Mucosa of rectum (tissue), 2 donors: Measurements from ENCODE around the gene GLYR1.
A peak's percentile ranks its signal among the peaks of the same experiment; 100 is the strongest.

Experiments used
- H3K27ac ChIP-seq, 2 donors: one replicate each; pipeline ENCODE4 v1.7.0; 2013; ENCODE audit warnings: inconsistent platforms in 2 of 2, low read depth in 2 of 2, low read length in 2 of 2
- H3K27me3 ChIP-seq, 2 donors: one replicate each; pipeline ENCODE4 v1.7.0; 2013; ENCODE audit warnings: low read length in 2 of 2; ENCODE audit not compliant: control insufficient read depth in 2 of 2, insufficient read depth in 2 of 2
- H3K36me3 ChIP-seq, 2 donors: one replicate each; pipeline ENCODE4 v1.7.0; 2013; ENCODE audit warnings: low read length in 2 of 2; ENCODE audit not compliant: control insufficient read depth in 2 of 2, insufficient read depth in 2 of 2
- H3K4me1 ChIP-seq, 2 donors: one replicate each; pipeline ENCODE4 v1.7.0; 2013; ENCODE audit warnings: low read length in 2 of 2, mild to moderate bottlenecking in 1 of 2; ENCODE audit not compliant: control insufficient read depth in 2 of 2, insufficient read depth in 2 of 2
- H3K4me3 ChIP-seq, 2 donors: one replicate each; pipeline ENCODE4 v1.7.0; 2013; ENCODE audit warnings: low read length in 2 of 2
- H3K9ac ChIP-seq, 2 donors: one replicate each; pipeline ENCODE4 v1.7.0; 2013; ENCODE audit warnings: low read length in 2 of 2, low read depth in 1 of 2, mild to moderate bottlenecking in 1 of 2
- H3K9me3 ChIP-seq, 2 donors: one replicate each; pipeline ENCODE4 v1.7.0; 2013; ENCODE audit warnings: low read length in 2 of 2; ENCODE audit not compliant: control insufficient read depth in 2 of 2
- donor health status: healthy.
- donor health status: Normal muscosa, but diverticular disease.

The GLYR1 gene

GRCh38 chr16:4780235-4780634 is 66.9 kb downstream of the GLYR1 start:
- no peak overlapping the region for H3K4me3 ChIP-seq
- H3K27ac ChIP-seq, result no peak overlapping the region
- H3K9ac ChIP-seq, result no peak overlapping the region
- no peaks in the 10 kb centered on the region for H3K36me3 ChIP-seq
- H3K4me1 ChIP-seq, result peaks cover 0 to 2% of the 10 kb centered on the region in 2 donors
- H3K9me3 ChIP-seq, result no peaks in the 10 kb centered on the region
- no peaks in the 10 kb centered on the region for H3K27me3 ChIP-seq

DNA sequence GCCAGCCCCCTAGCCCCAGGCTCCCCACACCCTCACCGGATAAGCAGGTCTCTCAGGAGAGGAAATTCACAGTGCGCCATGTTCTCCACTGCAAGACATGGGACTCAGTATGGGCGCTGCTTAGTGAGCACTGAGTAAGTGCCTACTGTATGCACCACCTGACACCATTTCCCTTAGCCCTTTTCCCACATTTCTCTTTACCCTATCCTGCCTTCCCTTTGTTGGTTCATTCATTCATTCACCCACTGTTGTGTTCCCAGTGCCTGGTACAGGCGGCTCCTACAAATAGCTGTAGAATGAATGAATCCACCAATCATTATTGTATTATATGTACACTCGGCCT is 69.1 kb downstream of the GLYR1 start:
- H3K9ac ChIP-seq, result no peak overlapping the region
- peaks cover 0 to 2% of the 10 kb centered on the region in 2 donors for H3K4me1 ChIP-seq
- H3K4me3 ChIP-seq, result no peak overlapping the region
- no peak overlapping the region for H3K27ac ChIP-seq
- H3K36me3 ChIP-seq, result no peaks in the 10 kb centered on the region
- no peaks in the 10 kb centered on the region for H3K9me3 ChIP-seq
- no peaks in the 10 kb centered on the region for H3K27me3 ChIP-seq

GRCh38 chr16:4777339-4778049 is 69.6 kb downstream of the GLYR1 start:
- H3K36me3 ChIP-seq, result no peaks in the 10 kb centered on the region
- H3K9me3 ChIP-seq, result no peaks in the 10 kb centered on the region
- H3K9ac ChIP-seq, result no peak overlapping the region
- H3K4me3 ChIP-seq, result no peak overlapping the region
- H3K27ac ChIP-seq, result no peak overlapping the region
- no peaks in the 10 kb centered on the region for H3K27me3 ChIP-seq
- H3K4me1 ChIP-seq, result peaks cover 0 to 2% of the 10 kb centered on the region in 2 donors

- Histone ChIP-seq H3K9ac (no peak overlapping the region), H3K4me1 (peaks cover 0 to 2% of the 10 kb centered on the region in 2 donors)
Measured at GRCh38 chr16:4776141-4776705, 70.9 kb downstream of the GLYR1 start.

DNA sequence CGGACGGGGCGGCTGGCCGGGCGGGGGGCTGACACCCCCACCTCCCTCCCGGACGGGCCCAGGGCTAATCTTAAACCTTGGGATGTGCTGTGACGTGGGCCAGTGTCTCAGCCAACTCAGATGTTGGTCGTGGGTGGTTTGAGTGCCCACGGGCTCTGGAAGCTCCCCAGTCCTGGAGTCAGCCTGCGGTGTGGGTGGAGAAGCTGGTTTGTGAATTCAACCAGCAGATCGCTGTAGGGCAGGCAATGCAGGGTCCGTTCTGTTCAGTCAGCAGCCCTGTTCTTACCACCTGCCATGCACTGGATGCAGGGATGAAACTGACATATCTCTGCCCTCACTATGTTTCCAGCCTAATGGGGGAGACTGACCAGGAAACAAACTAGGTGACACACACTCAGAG is 72.1 kb downstream of the GLYR1 start:
- H3K9ac ChIP-seq, result no peak overlapping the region
- no peaks in the 10 kb centered on the region for H3K9me3 ChIP-seq
- H3K4me3 ChIP-seq, result no peak overlapping the region
- H3K27ac ChIP-seq, result no peak overlapping the region
- no peaks in the 10 kb centered on the region for H3K27me3 ChIP-seq
- peaks cover 0 to 2% of the 10 kb centered on the region in 2 donors for H3K4me1 ChIP-seq
- H3K36me3 ChIP-seq, result no peaks in the 10 kb centered on the region

More at GRCh38 chr16:4776141-4776705, 70.9 kb downstream of the GLYR1 start:
- no peaks in the 10 kb centered on the region for H3K27me3 ChIP-seq
- H3K36me3 ChIP-seq, result no peaks in the 10 kb centered on the region
- H3K4me3 ChIP-seq, result no peak overlapping the region
- H3K9me3 ChIP-seq, result no peaks in the 10 kb centered on the region
- no peak overlapping the region for H3K27ac ChIP-seq

DNA sequence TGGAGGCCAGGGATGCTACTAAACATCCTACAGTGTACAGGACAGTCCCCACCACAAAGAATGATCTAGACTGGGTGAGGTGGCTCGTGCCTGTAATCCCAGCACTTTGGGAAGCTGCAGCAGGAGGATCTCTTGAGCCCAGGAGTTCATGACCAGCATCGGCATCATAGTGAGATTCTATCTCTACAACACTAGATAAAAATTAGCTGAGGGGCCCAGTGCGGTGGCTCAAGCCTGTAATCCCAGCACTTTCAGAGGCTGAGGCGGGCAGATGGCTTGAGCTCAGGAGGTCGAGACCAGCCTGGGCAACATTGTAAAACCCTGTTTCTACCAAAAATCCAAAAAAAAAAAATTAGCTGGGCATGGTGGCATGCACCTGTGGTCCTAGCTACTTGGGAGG is 74.7 kb downstream of the GLYR1 start:
- H3K9ac ChIP-seq, result no peak overlapping the region
- no peaks in the 10 kb centered on the region for H3K27me3 ChIP-seq
- no peak overlapping the region for H3K4me3 ChIP-seq
- H3K9me3 ChIP-seq, result no peaks in the 10 kb centered on the region
- peaks cover 14 to 15% of the 10 kb centered on the region in 2 donors for H3K4me1 ChIP-seq
- no peak overlapping the region for H3K27ac ChIP-seq
- no peaks in the 10 kb centered on the region for H3K36me3 ChIP-seq

- H3K9ac ChIP-seq, result no peak overlapping the region
- H3K36me3 ChIP-seq, result no peaks in the 10 kb centered on the region
- H3K27ac ChIP-seq, result no peak overlapping the region
- H3K4me1 ChIP-seq, result peaks cover 15 to 16% of the 10 kb centered on the region in 2 donors
- no peaks in the 10 kb centered on the region for H3K9me3 ChIP-seq
- H3K4me3 ChIP-seq, result no peak overlapping the region
- no peaks in the 10 kb centered on the region for H3K27me3 ChIP-seq
Measured at GRCh38 chr16:4771646-4772045, 75.4 kb downstream of the GLYR1 start.

DNA sequence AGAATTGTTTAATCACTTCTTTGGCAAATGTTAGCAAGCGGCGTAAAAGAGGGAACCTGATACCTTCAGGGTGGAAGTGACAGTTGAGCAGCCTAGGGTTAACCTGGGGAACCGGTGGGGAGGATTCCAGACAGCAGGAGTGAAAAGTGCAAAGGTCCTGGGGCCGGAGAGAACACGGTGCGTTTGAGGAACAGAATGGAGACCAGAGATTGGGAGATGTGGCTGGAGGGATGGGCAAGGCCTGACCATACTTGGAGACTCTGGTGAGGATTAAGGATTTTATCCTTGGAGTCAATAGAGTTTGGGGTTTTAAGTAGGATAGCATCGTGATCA is 77.8 kb downstream of the GLYR1 start:
- no peaks in the 10 kb centered on the region for H3K9me3 ChIP-seq
- H3K27me3 ChIP-seq, result no peaks in the 10 kb centered on the region
- peak overlapping the region; percentile 32 to 75 for H3K9ac ChIP-seq
- peak overlapping the region in 1 of 2 donors; percentile 95 for H3K27ac ChIP-seq
- H3K4me3 ChIP-seq, result peak overlapping the region; percentile 73 to 96
- peaks cover 20 to 24% of the 10 kb centered on the region in 2 donors for H3K4me1 ChIP-seq
- H3K36me3 ChIP-seq, result peaks cover 0 to 7% of the 10 kb centered on the region in 2 donors

DNA sequence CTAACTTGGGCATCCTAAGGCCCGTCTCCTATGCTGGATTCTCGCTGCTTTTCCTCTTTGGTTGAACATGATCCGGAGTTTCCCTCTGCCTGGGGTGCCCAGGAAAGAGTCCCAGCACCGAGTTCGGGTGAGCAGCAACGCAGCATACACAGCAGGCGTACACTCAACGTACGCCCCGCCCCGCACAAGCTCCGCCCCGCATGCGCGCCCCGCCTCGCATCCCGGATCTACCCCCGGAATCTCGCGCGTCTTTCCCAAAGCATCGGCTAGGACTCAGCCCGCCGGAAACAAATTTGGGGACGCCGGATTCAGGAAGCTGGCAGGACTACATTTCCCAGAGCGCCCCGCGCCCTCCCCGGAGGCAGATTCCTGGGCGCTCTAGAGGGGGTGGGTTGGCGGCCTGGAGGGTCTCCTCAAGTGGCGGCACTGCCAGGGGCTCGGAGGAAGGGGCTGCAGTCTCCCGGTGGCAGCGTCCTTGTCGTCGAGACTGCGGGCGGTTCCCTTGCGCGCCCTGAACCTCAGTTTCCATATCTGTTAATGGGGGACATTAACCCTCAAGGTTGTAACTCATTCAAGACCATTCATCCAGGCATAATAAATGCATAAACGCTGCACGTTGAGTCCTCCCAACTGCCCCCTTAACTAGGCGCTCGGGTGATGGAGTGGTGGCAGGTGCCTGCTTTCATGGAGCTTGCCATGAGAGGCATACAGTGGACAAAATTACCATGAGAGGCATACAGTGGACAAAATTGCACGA is 78.4 kb downstream of the GLYR1 start:
- Histone ChIP-seq H3K4me1 (peaks cover 20 to 24% of the 10 kb centered on the region in 2 donors), H3K36me3 (peaks cover 0 to 11% of the 10 kb centered on the region in 2 donors), H3K4me3 (peak overlapping the region; percentile 73 to 96), H3K27ac (peak overlapping the region; percentile 88 to 95), H3K27me3 (no peaks in the 10 kb centered on the region), H3K9me3 (no peaks in the 10 kb centered on the region), H3K9ac (peak overlapping the region; percentile 75 to 79)

- peaks cover 20 to 24% of the 10 kb centered on the region in 2 donors for H3K4me1 ChIP-seq
- H3K4me3 ChIP-seq, result peak overlapping the region; percentile 73 to 96
Measured at GRCh38 chr16:4767872-4768548, 79.1 kb downstream of the GLYR1 start.

More at GRCh38 chr16:4767872-4768548, 79.1 kb downstream of the GLYR1 start:
- Histone ChIP-seq H3K9me3 (no peaks in the 10 kb centered on the region), H3K9ac (peak overlapping the region; percentile 75 to 79), H3K36me3 (peaks cover 4 to 17% of the 10 kb centered on the region in 2 donors), H3K27me3 (no peaks in the 10 kb centered on the region), H3K27ac (peak overlapping the region; percentile 88 to 95)
